ENCODE results near the gene DST. TPM values are rescaled to one million over a fixed set of nuclear protein-coding genes. Genes with fewer than 3 reads are reported as not detected.

The DST gene
- total RNA-seq, 1 experiment from 2014 or later: 370 TPM

- no peak for DNase-seq (ENCODE audit: unreplicated experiment)
- no peaks in the 10 kb centered on the region for H3K36me3 Mint-ChIP-seq (ENCODE audit: insufficient read depth, unreplicated experiment)
- H3K4me1 Mint-ChIP-seq (ENCODE audit: insufficient read depth, unreplicated experiment): peaks cover 24% of the 10 kb centered on the region
- no peaks in the 10 kb centered on the region for H3K27me3 Mint-ChIP-seq (ENCODE audit: insufficient read depth, unreplicated experiment)
- TF ChIP-seq CTCF (IDR thresholded peaks at IDR 0.05; ENCODE audit: unreplicated experiment): no peak
- H3K9me3 Mint-ChIP-seq (ENCODE audit: unreplicated experiment): peaks cover 5% of the 10 kb centered on the region
- ChIA-PET CTCF (interaction anchor here (0.6 to 1.0 kb wide), 2 partner anchors 18 to 589 kb away, joined by 3 to 4 read pairs; no protein-coding TSS in a partner anchor), POLR2A (interaction anchor here (0.8 to 6.1 kb wide), 7 partner anchors 7 to 64 kb away, joined by 3 to 39 read pairs (median 4); no protein-coding TSS in a partner anchor)
- no TSS peak for BruUV-seq (replicated peaks)
- intact Hi-C loops (cut with micrococcal nuclease): loop anchor here (5.0 kb wide), 1 partner anchor 63 kb away; no protein-coding TSS in a partner anchor
- no peak overlapping the region for H3K27ac Mint-ChIP-seq (ENCODE audit: low read depth, unreplicated experiment)
- no peak overlapping the region for H3K4me3 Mint-ChIP-seq (ENCODE audit: unreplicated experiment)
Observed at GRCh38 chr6:56435326-56435725, 207.4 kb downstream of the DST start.

- DNase-seq (ENCODE audit: unreplicated experiment): no peak
- H3K4me3 Mint-ChIP-seq (ENCODE audit: unreplicated experiment): no peak overlapping the region
- no TSS peak for BruUV-seq (replicated peaks)
- no peak for TF ChIP-seq CTCF (IDR thresholded peaks at IDR 0.05; ENCODE audit: unreplicated experiment)
- no peaks in the 10 kb centered on the region for H3K36me3 Mint-ChIP-seq (ENCODE audit: insufficient read depth, unreplicated experiment)
- peaks cover 5% of the 10 kb centered on the region for H3K9me3 Mint-ChIP-seq (ENCODE audit: unreplicated experiment)
- ChIA-PET POLR2A (interaction anchor here (0.8 to 6.1 kb wide), 6 partner anchors 8 to 64 kb away, joined by 3 to 39 read pairs (median 4); no protein-coding TSS in a partner anchor), CTCF (interaction anchor here (1.0 kb wide), 1 partner anchor 17 kb away, joined by 4 read pairs; no protein-coding TSS in a partner anchor)
- no peak overlapping the region for H3K27ac Mint-ChIP-seq (ENCODE audit: low read depth, unreplicated experiment)
- H3K4me1 Mint-ChIP-seq (ENCODE audit: insufficient read depth, unreplicated experiment): peaks cover 24% of the 10 kb centered on the region
- intact Hi-C loops (cut with micrococcal nuclease): loop anchor here (5.0 kb wide), 1 partner anchor 62 kb away; no protein-coding TSS in a partner anchor
- H3K27me3 Mint-ChIP-seq (ENCODE audit: insufficient read depth, unreplicated experiment): no peaks in the 10 kb centered on the region
Observed at GRCh38 chr6:56434606-56435005, 208.1 kb downstream of the DST start.

- H3K36me3 Mint-ChIP-seq (ENCODE audit: insufficient read depth, unreplicated experiment): no peaks in the 10 kb centered on the region
- peaks cover 5% of the 10 kb centered on the region for H3K9me3 Mint-ChIP-seq (ENCODE audit: unreplicated experiment)
- no peak for DNase-seq (ENCODE audit: unreplicated experiment)
- no peak for TF ChIP-seq CTCF (IDR thresholded peaks at IDR 0.05; ENCODE audit: unreplicated experiment)
- H3K27me3 Mint-ChIP-seq (ENCODE audit: insufficient read depth, unreplicated experiment): no peaks in the 10 kb centered on the region
- ChIA-PET CTCF (interaction anchor here (0.7 to 1.0 kb wide), 2 partner anchors 21 to 1157 kb away, joined by 3 to 5 read pairs; no protein-coding TSS in a partner anchor), POLR2A (no interaction called here)
- no TSS peak for BruUV-seq (replicated peaks)
- H3K27ac Mint-ChIP-seq (ENCODE audit: low read depth, unreplicated experiment): no peak overlapping the region
- H3K4me1 Mint-ChIP-seq (ENCODE audit: insufficient read depth, unreplicated experiment): peaks cover 24% of the 10 kb centered on the region
- H3K4me3 Mint-ChIP-seq (ENCODE audit: unreplicated experiment): no peak overlapping the region
- intact Hi-C loops (cut with micrococcal nuclease): no loop called here
Observed at GRCh38 chr6:56433119-56433518, 209.6 kb downstream of the DST start.

- no peak for DNase-seq (ENCODE audit: unreplicated experiment)
- Mint-ChIP-seq H3K4me3 (ENCODE audit: unreplicated experiment) (no peak overlapping the region), H3K27me3 (ENCODE audit: insufficient read depth, unreplicated experiment) (no peaks in the 10 kb centered on the region), H3K36me3 (ENCODE audit: insufficient read depth, unreplicated experiment) (no peaks in the 10 kb centered on the region), H3K27ac (ENCODE audit: low read depth, unreplicated experiment) (no peak overlapping the region), H3K4me1 (ENCODE audit: insufficient read depth, unreplicated experiment) (peaks cover 15% of the 10 kb centered on the region), H3K9me3 (ENCODE audit: unreplicated experiment) (peaks cover 5% of the 10 kb centered on the region)
- POLR2A ChIA-PET: no interaction called here
- no peak for TF ChIP-seq CTCF (IDR thresholded peaks at IDR 0.05; ENCODE audit: unreplicated experiment)
- BruUV-seq (replicated peaks): no TSS peak
- CTCF ChIA-PET: interaction anchor here (0.6 to 1.0 kb wide), 2 partner anchors 21 to 211 kb away, joined by 3 read pairs; no protein-coding TSS in a partner anchor
- intact Hi-C loops (cut with micrococcal nuclease): no loop called here
Observed at GRCh38 chr6:56432194-56432593, 210.5 kb downstream of the DST start.

All from MCF 10A (cell line).